SH-SY5Y (cell line): ENCODE measurements around the gene CLIC4.

Experiments
- GATA2 ChIP-seq: IDR thresholded peaks from 2 replicates; pipeline ENCODE4 v1.6.1; 2011; ENCODE audit warnings: mild to moderate bottlenecking, low read depth, low read length
- GATA3 ChIP-seq: IDR thresholded peaks from 2 replicates; pipeline ENCODE4 v1.6.1; 2011; ENCODE audit warnings: low read depth, mild to moderate bottlenecking, low read length, moderate library complexity

The CLIC4 gene

DNA sequence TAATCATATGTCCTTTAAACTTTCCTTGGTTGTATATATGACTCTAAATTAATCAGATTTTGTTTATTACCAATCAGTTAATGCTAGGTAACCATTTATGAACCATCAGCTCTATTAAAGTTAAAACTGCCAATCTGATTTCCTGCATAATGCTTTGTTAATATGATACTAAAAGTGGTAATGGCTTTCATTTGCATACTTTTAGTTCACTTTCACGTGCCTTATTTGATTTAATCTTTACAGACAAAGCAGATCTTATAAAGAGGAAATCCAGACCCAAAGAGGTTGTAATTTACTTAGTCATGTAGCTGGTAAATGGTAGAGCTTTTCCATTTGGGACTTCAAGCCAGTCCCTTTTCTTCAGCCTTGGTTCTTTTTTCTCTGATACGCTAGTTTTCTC is 61.3 kb downstream of the CLIC4 start:
- TF ChIP-seq GATA2 (no peak), GATA3 (peak; percentile 22; the same call in 1 of the 2 replicates)

DNA sequence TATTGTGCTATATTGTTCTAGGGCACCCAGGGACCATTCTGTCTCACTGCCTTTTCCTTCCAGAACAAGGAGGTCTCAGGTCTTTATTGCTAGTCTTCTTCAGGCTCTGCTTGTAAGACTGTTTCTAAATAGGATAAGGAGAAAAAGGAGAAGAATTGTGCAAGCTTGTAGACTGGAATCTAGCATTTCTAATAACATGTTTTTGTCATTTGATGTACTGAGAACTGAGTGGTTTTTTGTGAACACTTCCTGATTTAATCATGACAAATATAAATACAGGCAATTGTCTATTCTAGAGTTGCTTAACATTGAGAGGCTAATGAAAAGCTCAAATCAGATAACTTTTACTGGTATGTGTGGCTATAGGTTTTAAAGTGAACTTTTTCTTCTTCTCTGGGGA is 77.6 kb downstream of the CLIC4 start:
- TF ChIP-seq GATA3: no peak
- no peak for TF ChIP-seq GATA2

DNA sequence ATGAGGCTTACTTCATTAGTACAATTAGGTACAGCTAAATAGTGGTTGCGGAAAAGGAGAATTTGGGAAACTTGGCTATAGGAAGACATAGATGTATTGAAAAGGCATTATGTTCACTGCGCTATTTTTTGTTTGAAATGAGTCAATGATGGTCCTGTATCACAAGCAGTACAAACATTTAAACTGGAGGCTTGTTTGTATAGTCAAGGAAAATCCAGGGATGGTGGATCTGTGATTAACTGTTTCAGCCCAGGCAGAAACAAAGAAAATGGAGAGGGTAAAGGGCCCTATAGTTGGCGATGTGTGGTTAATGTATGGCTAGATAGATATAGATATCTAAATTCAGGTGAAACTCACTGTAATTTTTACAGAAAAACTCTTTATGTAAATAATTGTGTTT is 79.9 kb downstream of the CLIC4 start:
- TF ChIP-seq GATA3: no peak
- no peak for TF ChIP-seq GATA2

DNA sequence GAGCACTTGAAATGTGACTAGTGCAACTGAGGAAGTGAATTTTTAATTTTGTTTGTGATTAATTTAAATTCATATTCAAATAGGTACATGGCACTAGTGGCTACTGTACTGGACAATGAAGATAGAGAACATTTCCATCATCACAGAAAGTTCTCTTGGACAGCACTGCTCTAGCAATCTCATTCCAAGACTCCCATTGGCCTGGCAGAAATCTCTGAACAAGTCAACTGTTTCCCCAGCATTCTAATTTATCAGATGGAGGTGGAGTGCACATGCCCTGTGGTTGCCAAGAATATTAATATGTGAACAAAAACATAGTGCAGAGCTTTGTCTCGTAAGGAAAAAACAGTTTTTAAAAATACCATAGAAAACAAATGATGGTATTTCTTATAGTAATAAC is 81.3 kb downstream of the CLIC4 start:
- TF ChIP-seq GATA3 (no peak), GATA2 (no peak)

DNA sequence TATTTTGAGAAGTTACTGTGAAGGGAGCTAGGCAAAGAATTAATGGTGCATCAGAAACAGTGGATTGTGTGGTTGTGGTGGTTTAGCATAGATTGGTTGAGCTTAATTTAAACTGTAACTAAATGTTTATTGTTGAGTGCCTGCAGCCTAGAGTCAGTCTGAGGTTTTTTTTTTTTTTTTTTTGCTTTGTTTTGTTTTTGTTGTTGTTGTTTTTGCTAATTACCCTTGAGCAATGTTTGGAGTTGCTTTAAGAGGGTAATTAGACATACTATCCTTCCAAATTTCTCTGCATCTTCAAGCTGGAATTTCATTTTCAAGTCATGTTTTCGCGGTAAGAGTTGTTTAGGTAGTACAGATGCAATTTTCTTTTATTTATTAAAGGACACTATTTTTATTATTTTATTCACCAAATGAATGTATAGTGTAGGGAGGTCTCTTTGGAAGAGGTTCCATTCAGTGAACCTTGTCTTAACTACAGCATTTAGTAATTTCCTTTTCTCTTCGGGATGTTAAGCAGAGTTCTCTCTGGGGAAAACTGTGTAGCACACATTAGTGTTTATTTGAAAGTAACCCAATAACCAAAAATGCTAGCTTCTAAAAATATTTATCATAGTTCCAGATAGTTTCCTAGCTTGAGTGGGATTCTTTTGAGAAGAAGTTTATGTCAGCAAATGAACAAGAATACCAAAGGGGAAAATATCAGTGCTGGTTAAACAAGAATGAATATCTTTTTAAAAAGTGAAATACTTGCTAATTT is 82.3 kb downstream of the CLIC4 start:
- TF ChIP-seq GATA2 (no peak), GATA3 (no peak)

DNA sequence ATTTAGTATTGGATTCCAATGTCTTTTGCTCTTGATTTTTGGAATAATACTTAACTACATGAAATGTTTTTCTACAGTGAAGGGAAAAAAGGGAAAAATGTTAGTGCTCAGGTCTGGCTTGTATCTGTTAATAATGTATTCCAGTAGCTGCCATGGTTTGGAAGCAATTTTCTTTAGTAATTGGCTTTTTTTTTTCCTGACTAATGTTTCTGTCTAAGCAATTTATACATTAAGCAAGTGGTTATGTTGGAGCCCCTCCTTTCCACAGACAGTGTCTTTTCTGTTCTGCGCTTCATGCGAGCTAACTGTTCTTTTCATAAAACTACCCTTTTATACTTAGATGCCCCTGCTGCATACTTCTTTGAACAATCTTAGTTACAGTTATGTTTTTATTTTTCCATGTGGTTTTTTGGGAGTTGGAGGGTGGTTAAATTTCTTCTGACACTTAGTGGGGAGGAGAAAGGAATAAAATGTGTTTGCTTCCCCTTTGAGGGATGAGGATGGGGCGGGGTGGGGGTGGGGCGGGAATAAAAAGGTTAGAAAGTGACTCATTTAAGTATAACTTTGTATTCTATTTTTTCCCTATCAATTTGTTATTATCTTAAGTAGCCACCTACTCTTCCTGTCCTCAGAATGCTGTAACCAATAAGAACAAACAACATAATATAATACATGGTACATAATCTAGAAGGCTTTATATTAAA is 83.1 kb downstream of the CLIC4 start:
- TF ChIP-seq GATA3: no peak
- TF ChIP-seq GATA2: no peak

DNA sequence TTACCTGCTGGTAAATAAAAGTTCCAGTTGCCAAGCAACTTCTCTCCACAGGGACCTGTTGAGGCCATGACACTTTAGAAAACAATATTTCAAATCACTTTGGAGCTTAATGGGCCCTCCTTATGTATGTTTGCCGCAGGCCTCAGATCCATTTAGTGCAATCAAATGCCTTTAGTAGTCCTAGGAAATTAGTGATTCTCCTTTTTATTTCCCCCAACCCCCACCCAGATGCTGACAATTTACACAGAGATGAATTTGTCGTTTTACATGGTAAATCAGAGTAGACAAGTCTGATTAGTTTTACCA is 83.6 kb downstream of the CLIC4 start:
- no peak for TF ChIP-seq GATA2
- no peak for TF ChIP-seq GATA3

DNA sequence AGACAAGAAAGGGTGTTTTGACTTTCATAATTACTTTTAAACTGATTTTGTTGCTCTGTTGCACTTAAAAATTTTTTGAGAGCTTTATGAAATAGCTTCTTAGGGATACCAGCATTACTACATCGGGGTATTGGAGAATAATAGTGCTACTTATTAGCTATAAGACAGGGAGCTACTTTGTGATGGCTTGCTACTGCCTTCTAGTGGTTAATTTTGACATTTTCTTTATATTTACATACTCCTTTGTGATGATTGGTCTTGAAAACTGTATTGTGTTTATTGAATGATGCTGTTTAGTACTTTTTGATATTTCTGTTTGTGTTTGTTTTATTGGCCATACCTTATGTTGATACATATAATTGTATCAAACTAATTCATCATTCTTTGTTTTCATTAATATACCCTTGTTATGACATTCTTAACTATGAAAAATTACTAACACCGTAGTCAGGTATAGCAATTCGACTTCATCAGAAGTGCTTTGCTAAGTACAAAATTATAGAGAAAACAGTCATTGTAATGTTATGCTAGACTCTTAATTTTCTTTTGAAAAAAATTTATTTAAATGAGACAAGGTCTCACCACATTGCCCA is 85.5 kb downstream of the CLIC4 start:
- TF ChIP-seq GATA2 (no peak), GATA3 (no peak)

DNA sequence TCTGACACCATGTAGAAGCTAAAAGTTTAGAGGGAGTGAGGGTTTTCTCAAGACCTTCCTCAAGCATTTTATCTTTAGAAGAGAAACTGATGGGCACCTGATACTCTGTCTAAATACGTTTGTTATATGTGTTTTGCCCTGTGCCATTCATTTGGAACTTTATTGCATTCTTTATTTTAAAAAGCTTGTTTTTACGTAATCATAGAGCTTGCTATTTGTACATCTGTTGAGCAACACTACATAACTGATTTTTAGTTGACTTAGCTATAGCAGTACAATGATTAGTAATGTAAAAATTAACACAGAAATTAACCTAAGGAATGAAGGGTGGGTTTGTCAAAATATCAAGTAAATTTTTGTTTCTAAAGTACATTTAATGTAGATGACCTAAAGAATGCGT is 96.3 kb downstream of the CLIC4 start:
- TF ChIP-seq GATA3: no peak
- no peak for TF ChIP-seq GATA2

DNA sequence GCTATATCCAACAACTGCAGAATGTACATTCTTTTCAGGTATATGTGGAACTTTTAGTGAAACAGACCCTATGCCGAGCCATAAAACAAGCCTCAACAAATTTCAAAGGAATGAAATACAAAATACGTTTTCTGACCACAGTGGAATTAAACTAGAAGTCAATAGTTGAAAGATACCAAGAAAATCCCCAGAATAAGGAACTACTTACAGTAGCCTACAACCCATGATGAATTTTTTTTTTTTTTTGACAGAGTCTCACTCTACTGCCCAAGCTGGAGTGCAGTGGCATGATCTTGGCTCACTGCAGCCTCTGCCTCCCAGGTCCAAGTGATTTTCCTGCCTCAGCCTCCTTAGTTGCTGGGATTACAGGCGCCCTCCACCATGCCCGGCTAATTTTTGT is 101.4 kb downstream of the CLIC4 start:
- TF ChIP-seq GATA2: no peak
- no peak for TF ChIP-seq GATA3

DNA sequence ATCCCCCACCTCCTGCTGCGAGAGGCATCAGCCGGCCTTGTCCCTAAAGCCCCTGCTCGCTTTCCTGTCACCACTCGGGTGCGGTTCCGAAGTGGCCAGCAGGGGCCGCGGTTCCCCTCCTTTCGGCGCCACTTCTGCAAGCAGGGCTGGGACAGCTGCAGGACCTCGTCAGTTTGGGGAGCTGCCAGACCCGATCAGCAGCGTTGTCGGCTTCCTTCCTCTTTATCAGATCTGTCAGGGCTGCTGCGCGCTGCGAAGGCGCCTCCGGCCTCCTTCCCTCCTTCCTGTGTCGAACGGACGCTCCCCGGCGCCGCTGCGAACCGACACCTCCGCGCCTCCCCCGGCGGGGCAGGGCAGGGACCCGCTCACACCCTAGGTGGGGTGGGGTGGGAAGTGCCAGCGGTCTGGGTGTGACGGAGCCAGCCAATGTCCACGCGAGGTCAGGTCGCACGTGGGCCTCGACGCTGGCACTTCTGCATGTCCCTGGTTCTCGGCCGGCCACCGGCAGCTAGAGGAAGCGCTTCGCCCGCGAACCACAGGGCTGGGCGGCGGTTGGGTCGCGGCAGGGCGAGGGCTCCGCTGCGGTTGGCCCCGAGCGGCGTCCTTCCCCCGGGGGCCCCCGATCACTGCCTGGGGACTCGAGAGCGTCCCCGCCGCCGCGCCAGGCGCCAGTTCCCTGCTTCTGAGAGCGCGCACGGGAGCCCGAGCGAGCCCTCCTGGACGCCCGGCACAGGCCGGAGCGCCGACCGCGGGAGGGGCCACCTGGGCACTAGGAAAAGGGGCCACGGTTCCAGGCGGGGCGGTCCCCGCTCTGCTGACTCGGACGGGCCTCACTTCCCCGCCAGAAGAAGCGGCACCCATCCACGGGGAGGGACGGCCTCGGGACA is 103.0 kb downstream of the CLIC4 start:
- TF ChIP-seq GATA3: no peak
- peak; percentile 81 for TF ChIP-seq GATA2

DNA sequence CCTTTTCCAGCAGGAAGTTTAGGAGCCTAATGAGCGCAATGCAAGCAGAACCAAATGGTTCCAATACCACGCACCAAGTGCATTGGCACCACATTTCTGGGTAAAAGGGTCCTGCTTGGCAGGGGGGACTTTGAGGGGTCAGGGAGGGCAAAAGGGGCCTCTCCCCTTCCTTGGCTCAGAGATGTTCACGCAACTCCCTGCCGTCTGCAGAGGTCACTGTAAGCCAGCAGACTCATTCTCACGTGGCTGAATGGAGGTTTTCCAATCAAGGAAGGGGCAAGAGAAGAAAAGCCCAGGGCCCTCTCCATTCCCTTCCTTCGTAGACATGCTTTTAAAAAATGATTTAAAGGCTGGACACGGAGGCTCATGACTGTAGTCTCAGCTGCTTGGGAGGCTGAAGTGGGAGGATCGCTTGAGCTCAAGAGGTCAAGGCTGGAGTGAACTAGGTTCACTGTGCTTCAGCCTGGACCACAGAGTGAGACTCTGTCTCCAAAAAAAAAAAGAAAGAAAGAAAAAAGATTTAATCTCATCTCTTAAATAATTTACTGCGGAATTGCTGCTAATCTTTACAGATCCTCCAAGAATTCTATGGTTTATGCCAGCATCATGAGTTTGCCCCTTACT is 104.5 kb downstream of the CLIC4 start:
- TF ChIP-seq GATA2 (no peak), GATA3 (no peak)

DNA sequence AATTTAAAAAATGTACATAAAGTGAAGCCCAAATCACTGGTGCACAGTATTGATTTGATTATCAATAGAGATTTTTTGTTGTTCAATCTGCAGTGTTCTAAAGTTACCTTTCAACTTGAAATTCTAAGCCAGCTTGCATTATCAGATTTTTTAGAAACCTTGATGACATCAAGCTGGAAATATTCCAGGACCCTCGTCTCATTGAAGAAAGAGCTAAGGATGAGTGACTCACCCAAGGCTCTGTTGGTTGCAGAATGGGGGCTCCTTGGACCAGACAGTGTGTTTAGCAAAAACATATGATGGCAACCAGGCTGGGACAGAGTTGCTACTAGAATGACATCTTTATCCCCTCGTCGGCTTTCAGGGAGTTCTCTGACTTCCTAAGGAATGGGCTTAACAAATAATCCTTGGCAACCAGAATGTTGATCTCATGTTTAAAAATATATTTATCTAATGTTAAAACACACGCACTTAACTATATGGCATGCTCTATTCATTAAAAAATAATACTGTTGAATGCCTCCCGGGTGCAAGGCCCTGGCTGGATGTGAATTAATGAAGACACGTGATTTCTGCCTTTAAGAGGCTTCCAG is 105.2 kb downstream of the CLIC4 start:
- TF ChIP-seq GATA3: no peak
- TF ChIP-seq GATA2: no peak

DNA sequence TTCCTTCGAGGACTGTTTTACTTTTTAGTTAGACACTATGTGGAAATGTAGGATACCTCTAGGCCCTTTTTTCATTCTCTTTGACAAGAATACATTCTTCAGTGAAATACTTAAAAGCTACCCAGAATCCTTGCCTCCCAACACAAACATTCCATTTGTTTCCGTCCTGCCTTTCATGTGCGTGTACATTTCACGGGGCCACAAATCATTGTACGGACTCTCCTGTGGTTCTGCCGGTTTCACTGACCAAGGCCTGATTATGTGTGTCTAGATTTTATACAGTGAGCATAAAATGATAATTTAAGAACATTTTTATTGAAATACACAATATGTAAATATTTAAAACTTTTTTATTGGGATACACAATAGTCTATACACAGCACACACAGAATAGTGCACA is 108.4 kb downstream of the CLIC4 start:
- TF ChIP-seq GATA2 (no peak), GATA3 (no peak)
